ENCODE data around the gene INTS6. TPM values are rescaled to one million over a fixed set of nuclear protein-coding genes. Genes with fewer than 3 reads are reported as not detected.
A peak's percentile ranks its signal among the peaks of the same experiment; 100 is the strongest.

Gene INTS6
- total and polyA plus RNA-seq, 2 of the 4 experiments (the other 2 are of a cell fraction), result 12.9 to 42.3 TPM

DNA sequence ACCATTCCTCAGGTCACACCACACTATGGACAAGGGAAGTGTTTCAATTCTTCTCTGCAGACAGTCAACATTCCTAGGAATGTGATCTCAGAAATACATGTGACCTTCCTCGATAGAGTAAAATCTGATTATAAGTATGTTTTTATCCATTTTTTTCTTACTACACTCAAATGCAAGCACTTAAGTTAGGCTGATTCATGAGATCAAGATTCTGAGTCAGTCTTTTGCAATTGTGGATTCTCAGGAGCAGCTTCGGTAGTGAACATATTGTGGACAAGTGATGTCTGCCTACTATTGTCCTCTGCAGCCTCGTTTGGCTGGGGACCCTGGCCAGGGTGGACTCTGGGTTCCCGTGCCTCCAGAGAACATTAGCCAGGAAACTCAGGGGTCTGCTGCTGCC lies 110.1 kb downstream of the INTS6 start:
- Histone ChIP-seq H3K9ac (ENCODE audit: low read depth, low read length) (no peak overlapping the region), H3K56ac (ENCODE audit: extremely low read depth, insufficient read depth, low read length) (no peak overlapping the region), H3K4me2 (ENCODE audit: low read depth, low read length) (peak overlapping the region; percentile 37; the same call in 1 of the 2 replicates), H3K4ac (ENCODE audit: low read depth, low read length) (no peak overlapping the region), H4K5ac (ENCODE audit: low read depth, low read length) (no peak overlapping the region), H3K27me3 (ENCODE audit: control insufficient read depth, insufficient read depth, low read length) (peaks cover 5% of the 10 kb centered on the region; the same call in 1 of the 2 replicates), H3K9me3 (ENCODE audit: control insufficient read depth, insufficient read depth, low read length) (no peaks in the 10 kb centered on the region), H3K4me1 (ENCODE audit: control insufficient read depth, insufficient read depth, low read length) (peaks cover 4% of the 10 kb centered on the region), H2BK5ac (ENCODE audit: low read depth, low read length, poor library complexity, severe bottlenecking) (no peak overlapping the region), H3K14ac (replicated peaks; ENCODE audit: low read depth, low read length) (no peak overlapping the region), H2AK9ac (replicated peaks; ENCODE audit: low read depth, low read length, poor library complexity) (no peak overlapping the region), H4K20me1 (ENCODE audit: insufficient read depth, low read length) (no peaks in the 10 kb centered on the region), H3K23ac (ENCODE audit: low read depth, low read length) (no peak overlapping the region), H3K79me1 (ENCODE audit: low read depth in 1 of 2, low read length in 2 of 2) (no peaks in the 10 kb centered on the region), H3K27ac (ENCODE audit: insufficient read depth, low read length) (no peak overlapping the region), H3K9me1 (ENCODE audit: insufficient read depth, low read length) (0 out of 2 replicates have a peak, but pooled peaks cover 6% of the 10 kb centered on the region), H2BK120ac (ENCODE audit: low read depth, low read length) (no peak overlapping the region), H2BK20ac (ENCODE audit: low read depth, low read length) (no peak overlapping the region), H2AFZ (replicated peaks; ENCODE audit: low read length, poor library complexity) (peak overlapping the region; percentile 73), H4K91ac (ENCODE audit: insufficient read depth, low read depth, low read length) (no peak overlapping the region), H2BK15ac (ENCODE audit: low read depth, low read length) (no peak overlapping the region), H4K8ac (ENCODE audit: low read depth in 2 of 2, low read length in 2 of 2) (no peak overlapping the region), H3K4me3 (ENCODE audit: insufficient read depth, low read depth, low read length) (no peak overlapping the region), H3K36me3 (ENCODE audit: control insufficient read depth, insufficient read depth, low read length) (no peaks in the 10 kb centered on the region), H2AK5ac (ENCODE audit: low read depth, low read length) (no peak overlapping the region), H3K18ac (ENCODE audit: low read depth, low read length) (no peak overlapping the region)
- ChIA-PET POLR2A (ENCODE audit: unreplicated experiment) (no interaction called here), CTCF (no interaction called here)
- 47% methylated on average over 2 of the region's 4 CpGs; no CpG with 5 or more reads in 1 of the 2 experiments for WGBS, 2 experiments (ENCODE audit: extremely low coverage in 2 of 2, insufficient read length in 1 of 2)
- dilution Hi-C loops (cut with HindIII; ENCODE audit: low sequenced_read_pairs, unreplicated experiment) (no loop called here), intact Hi-C loops (cut with micrococcal nuclease) (no loop called here), in situ Hi-C loops (cut with MboI; ENCODE audit: low sequenced_read_pairs) (no loop called here)
- TF ChIP-seq CEBPB (IDR thresholded peaks at IDR 0.05; ENCODE audit: low read depth, low read length), result peak; percentile 80
- TF ChIP-seq FOS (IDR thresholded peaks at IDR 0.05; ENCODE audit: low read depth, low read length), result peak; percentile 25; the same call in 1 of the 2 replicates
- TF ChIP-seq BHLHE40 (IDR thresholded peaks at IDR 0.05; ENCODE audit: low read depth, low read length), result no peak
- TF ChIP-seq, protein P1, sequence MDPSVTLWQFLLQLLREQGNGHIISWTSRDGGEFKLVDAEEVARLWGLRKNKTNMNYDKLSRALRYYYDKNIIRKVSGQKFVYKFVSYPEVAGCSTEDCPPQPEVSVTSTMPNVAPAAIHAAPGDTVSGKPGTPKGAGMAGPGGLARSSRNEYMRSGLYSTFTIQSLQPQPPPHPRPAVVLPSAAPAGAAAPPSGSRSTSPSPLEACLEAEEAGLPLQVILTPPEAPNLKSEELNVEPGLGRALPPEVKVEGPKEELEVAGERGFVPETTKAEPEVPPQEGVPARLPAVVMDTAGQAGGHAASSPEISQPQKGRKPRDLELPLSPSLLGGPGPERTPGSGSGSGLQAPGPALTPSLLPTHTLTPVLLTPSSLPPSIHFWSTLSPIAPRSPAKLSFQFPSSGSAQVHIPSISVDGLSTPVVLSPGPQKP (IDR thresholded peaks at IDR 0.05; ENCODE audit: borderline replicate concordance, low read depth, low read length), result no peak
- TF ChIP-seq RFX5 (IDR thresholded peaks at IDR 0.05; ENCODE audit: low read depth, low read length), result no peak
- no peak for TF ChIP-seq CHD1 (IDR thresholded peaks at IDR 0.05; ENCODE audit: low read depth, low read length)
- TF ChIP-seq MAZ (IDR thresholded peaks at IDR 0.05; ENCODE audit: borderline replicate concordance, low read depth, low read length), result no peak
- ATAC-seq (ENCODE audit: low read depth) (peak; percentile 76), DNase-seq (peak; percentile 78)
- no TSS peak for BruUV-seq (replicated peaks)
